ENCODE data around the gene RRAD.
"Not testable (repeated sequence)": the region's sequence is repeated elsewhere in the genome, so short reads cannot be mapped to it uniquely, and the experiment has no call there.

Gene RRAD

GRCh38 chr16:66899945-66900710 lies 25.2 kb downstream of the RRAD start:
- Mint-ChIP-seq H3K36me3 (ENCODE audit: low read depth) (no peaks in the 10 kb centered on the region), H3K4me3 (no peak overlapping the region), H3K4me1 (ENCODE audit: low read depth) (peaks cover 11% of the 10 kb centered on the region), H3K27ac (no peak overlapping the region), H3K9me3 (no peaks in the 10 kb centered on the region), H3K27me3 (peaks cover 25% of the 10 kb centered on the region)
- intact Hi-C loops (cut with micrococcal nuclease), result no loop called here

DNA sequence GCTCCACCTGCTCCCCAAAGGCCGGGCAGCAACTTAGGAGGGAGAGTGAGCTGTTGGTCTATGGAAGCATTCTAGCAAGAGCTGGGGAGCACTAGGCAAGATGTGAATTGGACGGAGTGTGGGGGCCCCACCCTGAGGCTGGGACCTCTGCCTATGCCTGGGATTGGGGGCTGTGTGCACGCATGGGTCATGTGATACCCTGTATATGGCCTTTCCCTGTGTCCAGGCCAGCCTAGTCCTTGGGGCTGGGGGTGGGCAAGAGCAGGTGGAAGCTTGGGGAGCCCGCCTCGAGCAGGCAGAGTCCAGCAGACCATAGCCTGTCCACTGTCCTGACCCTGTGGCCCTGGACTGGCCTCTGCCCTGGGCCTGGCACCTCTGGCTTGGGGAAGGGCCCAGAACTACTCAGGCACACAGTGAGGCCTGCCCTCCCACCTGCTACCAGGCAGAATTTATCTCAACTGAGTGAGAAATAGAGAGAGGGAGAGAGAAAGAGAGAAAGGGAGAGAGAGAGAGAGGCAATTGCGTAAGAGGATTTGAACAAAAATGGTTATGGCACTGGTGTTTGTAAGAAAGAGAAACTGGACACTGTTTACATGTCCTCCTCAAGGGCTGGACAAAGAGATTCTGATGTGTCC lies 25.9 kb downstream of the RRAD start:
- H3K4me1 Mint-ChIP-seq (ENCODE audit: low read depth), result peaks cover 17% of the 10 kb centered on the region
- intact Hi-C loops (cut with micrococcal nuclease), result no loop called here
- H3K27me3 Mint-ChIP-seq, result peaks cover 28% of the 10 kb centered on the region
- no peaks in the 10 kb centered on the region for H3K36me3 Mint-ChIP-seq (ENCODE audit: low read depth)
- no peaks in the 10 kb centered on the region for H3K9me3 Mint-ChIP-seq
- no peak overlapping the region for H3K4me3 Mint-ChIP-seq
- no peak overlapping the region for H3K27ac Mint-ChIP-seq

- intact Hi-C loops (cut with micrococcal nuclease), result no loop called here
- H3K36me3 Mint-ChIP-seq (ENCODE audit: low read depth), result no peaks in the 10 kb centered on the region
- peaks cover 30% of the 10 kb centered on the region for H3K27me3 Mint-ChIP-seq
- peaks cover 17% of the 10 kb centered on the region for H3K4me1 Mint-ChIP-seq (ENCODE audit: low read depth)
- H3K27ac Mint-ChIP-seq, result no peak overlapping the region
- H3K4me3 Mint-ChIP-seq, result no peak overlapping the region
- no peaks in the 10 kb centered on the region for H3K9me3 Mint-ChIP-seq
These were observed 26.4 kb downstream of the RRAD start for GRCh38 chr16:66898933-66899309.

DNA sequence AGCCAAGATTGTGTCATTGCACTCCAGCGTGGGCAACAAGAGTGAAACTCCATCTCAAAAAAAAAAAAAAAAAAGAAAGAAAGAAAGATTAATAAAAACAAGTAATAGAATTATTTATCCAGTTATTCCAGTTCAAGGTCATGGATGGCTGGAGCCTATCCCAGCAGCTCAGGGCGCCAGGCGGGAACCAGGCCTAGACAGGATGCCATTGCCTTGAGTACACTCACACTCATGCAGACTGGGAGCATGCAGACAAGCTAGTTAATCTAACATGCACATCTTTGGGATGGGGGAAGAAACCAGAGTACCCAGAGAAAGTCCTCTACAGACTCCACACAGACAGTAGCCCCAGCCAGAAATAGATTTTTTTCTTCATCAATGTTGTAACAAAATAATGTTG lies 27.1 kb downstream of the RRAD start:
- H3K27ac Mint-ChIP-seq, result no peak overlapping the region
- intact Hi-C loops (cut with micrococcal nuclease), result no loop called here
- H3K36me3 Mint-ChIP-seq (ENCODE audit: low read depth), result no peaks in the 10 kb centered on the region
- H3K4me1 Mint-ChIP-seq (ENCODE audit: low read depth), result peaks cover 17% of the 10 kb centered on the region
- H3K9me3 Mint-ChIP-seq, result no peaks in the 10 kb centered on the region
- no peak overlapping the region for H3K4me3 Mint-ChIP-seq
- H3K27me3 Mint-ChIP-seq, result peaks cover 26% of the 10 kb centered on the region

- H3K27ac Mint-ChIP-seq; intact Hi-C loops (cut with micrococcal nuclease); H3K36me3 Mint-ChIP-seq (ENCODE audit: low read depth); H3K4me3 Mint-ChIP-seq; H3K9me3 Mint-ChIP-seq: not testable (repeated sequence)
- Mint-ChIP-seq H3K27me3 (peaks cover 26% of the 10 kb centered on the region), H3K4me1 (ENCODE audit: low read depth) (peaks cover 17% of the 10 kb centered on the region)
These were observed 28.7 kb downstream of the RRAD start for GRCh38 chr16:66896682-66897081.

GRCh38 chr16:66895999-66896398 lies 29.3 kb downstream of the RRAD start:
- Mint-ChIP-seq H3K36me3 (ENCODE audit: low read depth) (peaks cover 6% of the 10 kb centered on the region), H3K4me1 (ENCODE audit: low read depth) (peaks cover 17% of the 10 kb centered on the region), H3K4me3 (no peak overlapping the region), H3K27me3 (peaks cover 25% of the 10 kb centered on the region), H3K9me3 (no peaks in the 10 kb centered on the region), H3K27ac (no peak overlapping the region)
- intact Hi-C loops (cut with micrococcal nuclease), result no loop called here

GRCh38 chr16:66895689-66895979 lies 29.7 kb downstream of the RRAD start:
- Mint-ChIP-seq H3K4me3 (no peak overlapping the region), H3K27me3 (peaks cover 22% of the 10 kb centered on the region), H3K9me3 (no peaks in the 10 kb centered on the region), H3K4me1 (ENCODE audit: low read depth) (peaks cover 17% of the 10 kb centered on the region), H3K27ac (no peak overlapping the region), H3K36me3 (ENCODE audit: low read depth) (peaks cover 6% of the 10 kb centered on the region)
- intact Hi-C loops (cut with micrococcal nuclease), result no loop called here

- no peak overlapping the region for H3K27ac Mint-ChIP-seq
- intact Hi-C loops (cut with micrococcal nuclease), result no loop called here
- peaks cover 6% of the 10 kb centered on the region for H3K36me3 Mint-ChIP-seq (ENCODE audit: low read depth)
- peaks cover 21% of the 10 kb centered on the region for H3K27me3 Mint-ChIP-seq
- no peaks in the 10 kb centered on the region for H3K9me3 Mint-ChIP-seq
- peaks cover 14% of the 10 kb centered on the region for H3K4me1 Mint-ChIP-seq (ENCODE audit: low read depth)
- H3K4me3 Mint-ChIP-seq, result no peak overlapping the region
These were observed 30.2 kb downstream of the RRAD start for GRCh38 chr16:66894948-66895688.

DNA sequence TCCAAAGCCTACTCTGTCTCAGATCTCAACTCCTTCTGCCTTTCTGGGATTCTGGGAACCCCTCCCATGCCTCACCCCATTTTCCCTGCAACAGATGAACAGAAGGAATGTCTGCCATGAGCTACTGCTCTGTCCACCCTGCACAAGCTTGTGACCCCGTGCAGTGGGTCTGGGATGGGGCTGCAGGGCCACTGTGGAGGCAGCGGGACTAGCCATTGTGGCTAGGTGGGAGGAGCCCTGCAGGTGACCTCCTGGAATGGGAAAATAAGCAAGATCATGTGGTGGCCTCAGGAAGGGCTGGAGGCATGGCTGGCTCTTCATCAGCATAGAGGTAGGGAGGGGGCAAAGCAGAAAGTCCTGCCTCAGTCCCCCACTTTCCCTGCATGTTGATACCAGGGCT lies 31.3 kb downstream of the RRAD start:
- Mint-ChIP-seq H3K36me3 (ENCODE audit: low read depth) (peaks cover 6% of the 10 kb centered on the region), H3K27me3 (peaks cover 16% of the 10 kb centered on the region), H3K4me1 (ENCODE audit: low read depth) (peaks cover 6% of the 10 kb centered on the region), H3K27ac (no peak overlapping the region), H3K9me3 (no peaks in the 10 kb centered on the region), H3K4me3 (no peak overlapping the region)
- intact Hi-C loops (cut with micrococcal nuclease), result no loop called here

DNA sequence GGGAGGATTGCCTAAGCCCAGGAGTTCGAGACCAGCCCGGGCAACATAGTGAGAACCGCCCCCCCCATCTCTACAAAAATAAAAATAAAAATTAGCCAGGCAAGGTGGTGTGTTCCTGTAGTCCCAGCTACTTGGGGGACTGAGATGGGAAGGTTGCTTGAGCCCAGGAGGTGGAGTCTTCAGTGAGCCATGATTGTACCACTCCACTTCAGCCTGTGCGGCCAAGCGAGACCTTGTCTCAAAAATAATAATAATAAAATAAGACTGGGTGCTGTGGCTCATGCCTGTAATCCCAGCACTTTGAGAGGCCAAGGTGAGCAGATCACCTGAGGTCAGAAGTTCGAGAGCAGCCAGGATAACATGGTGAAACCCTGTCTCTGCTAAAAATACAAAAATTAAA lies 33.5 kb downstream of the RRAD start:
- peaks cover 15% of the 10 kb centered on the region for H3K27me3 Mint-ChIP-seq
- H3K9me3 Mint-ChIP-seq, result no peaks in the 10 kb centered on the region
- H3K4me3 Mint-ChIP-seq, result no peak overlapping the region
- H3K27ac Mint-ChIP-seq, result no peak overlapping the region
- peaks cover 15% of the 10 kb centered on the region for H3K36me3 Mint-ChIP-seq (ENCODE audit: low read depth)
- H3K4me1 Mint-ChIP-seq (ENCODE audit: low read depth), result peaks cover 6% of the 10 kb centered on the region
- intact Hi-C loops (cut with micrococcal nuclease), result no loop called here

GRCh38 chr16:66891360-66891759 lies 34.0 kb downstream of the RRAD start:
- intact Hi-C loops (cut with micrococcal nuclease), result no loop called here
- Mint-ChIP-seq H3K4me1 (ENCODE audit: low read depth) (peaks cover 6% of the 10 kb centered on the region), H3K36me3 (ENCODE audit: low read depth) (peaks cover 20% of the 10 kb centered on the region), H3K27me3 (peaks cover 13% of the 10 kb centered on the region), H3K27ac (no peak overlapping the region), H3K9me3 (no peaks in the 10 kb centered on the region), H3K4me3 (no peak overlapping the region)

- H3K27me3 Mint-ChIP-seq, result peaks cover 9% of the 10 kb centered on the region
- H3K9me3 Mint-ChIP-seq, result no peaks in the 10 kb centered on the region
- no peak overlapping the region for H3K4me3 Mint-ChIP-seq
- H3K27ac Mint-ChIP-seq, result no peak overlapping the region
- H3K36me3 Mint-ChIP-seq (ENCODE audit: low read depth), result peaks cover 22% of the 10 kb centered on the region
- H3K4me1 Mint-ChIP-seq (ENCODE audit: low read depth), result peaks cover 6% of the 10 kb centered on the region
- intact Hi-C loops (cut with micrococcal nuclease), result no loop called here
These were observed 34.5 kb downstream of the RRAD start for GRCh38 chr16:66890799-66891198.

- H3K4me3 Mint-ChIP-seq, result no peak overlapping the region
- peaks cover 1% of the 10 kb centered on the region for H3K4me1 Mint-ChIP-seq (ENCODE audit: low read depth)
- peaks cover 3% of the 10 kb centered on the region for H3K27me3 Mint-ChIP-seq
- H3K9me3 Mint-ChIP-seq, result no peaks in the 10 kb centered on the region
- H3K36me3 Mint-ChIP-seq (ENCODE audit: low read depth), result peaks cover 33% of the 10 kb centered on the region
- intact Hi-C loops (cut with micrococcal nuclease), result no loop called here
- no peak overlapping the region for H3K27ac Mint-ChIP-seq
These were observed 35.7 kb downstream of the RRAD start for GRCh38 chr16:66889622-66890021.
